PFSK-1 (cell line): ENCODE measurements around the gene GHRH. TPM values are rescaled to one million over a fixed set of nuclear protein-coding genes. Genes with fewer than 3 reads are reported as not detected.

ENCODE experiments used
- FOXP2 ChIP-seq: optimal IDR thresholded peaks from 2 replicates; pipeline ENCODE3; 2011; ENCODE audit warnings: borderline replicate concordance, control low read depth, inconsistent platforms; ENCODE audit not compliant: insufficient read depth; ENCODE audit errors: extremely low read length, extremely low read depth
- POLR2AphosphoS5 ChIP-seq: IDR thresholded peaks from 2 replicates; pipeline ENCODE4 v1.6.1; 2012; ENCODE audit warnings: low read depth, mild to moderate bottlenecking, control low read depth, low read length, moderate library complexity
- REST ChIP-seq, 2 experiments: IDR thresholded peaks; 2 replicates each; pipeline versions ENCODE4 v1.6.1 to v1.8.0; 2011 to 2012; ENCODE audit warnings: low read depth in 2 of 2, low read length in 2 of 2, control low read depth in 1 of 2, inconsistent platforms in 1 of 2, mild to moderate bottlenecking in 1 of 2, moderate library complexity in 1 of 2; ENCODE audit not compliant: insufficient read depth in 1 of 2
- SIN3A ChIP-seq: IDR thresholded peaks from 2 replicates; pipeline ENCODE4 v1.6.1; 2012; ENCODE audit warnings: mild to moderate bottlenecking, low read length, moderate library complexity, borderline replicate concordance; ENCODE audit not compliant: insufficient read depth
- TAF1 ChIP-seq: IDR thresholded peaks from 2 replicates; pipeline ENCODE4 v1.6.1; 2012; ENCODE audit warnings: low read length, control low read depth, borderline replicate concordance; ENCODE audit not compliant: insufficient read depth
- polyA plus RNA-seq: library from polyadenylated mRNA; unstranded; fragments of >200 nt; gene quantifications from one replicate; pipeline ENCODE4 v1.2.1, GENCODE V29; 2012; ENCODE audit warnings: low read depth, missing spikeins; ENCODE audit not compliant: insufficient read length

GHRH gene
- not detected for polyA plus RNA-seq

GRCh38 chr20:37261714-37262113 lies at the start of gene GHRH:
Gene GHRH (minus strand): TSS chr20:37261814. CDS start chr20:37256889, 4,925 bp downstream.
- TF ChIP-seq TAF1 (no peak), FOXP2 (no peak), REST (IDR thresholded peaks at IDR 0.05; ENCODE audit: insufficient read depth in 1 of 2, low read depth in 2 of 2, low read length in 2 of 2) (no peak), POLR2AphosphoS5 (no peak), SIN3A (no peak)

- no peak for TF ChIP-seq REST (IDR thresholded peaks at IDR 0.05; ENCODE audit: insufficient read depth in 1 of 2, low read depth in 2 of 2, low read length in 2 of 2)
- TF ChIP-seq FOXP2 = no peak
- no peak for TF ChIP-seq POLR2AphosphoS5
- TF ChIP-seq TAF1 = no peak
- TF ChIP-seq SIN3A = no peak
These were observed 49.3 kb upstream of the GHRH start for GRCh38 chr20:37310951-37311350.

- TF ChIP-seq REST (IDR thresholded peaks at IDR 0.05; ENCODE audit: insufficient read depth in 1 of 2, low read depth in 2 of 2, low read length in 2 of 2) (no peak), TAF1 (no peak), FOXP2 (no peak), SIN3A (no peak), POLR2AphosphoS5 (no peak)
These were observed 48.4 kb upstream of the GHRH start for GRCh38 chr20:37309936-37310590.

- no peak for TF ChIP-seq SIN3A
- no peak for TF ChIP-seq FOXP2
- no peak for TF ChIP-seq REST (IDR thresholded peaks at IDR 0.05; ENCODE audit: insufficient read depth in 1 of 2, low read depth in 2 of 2, low read length in 2 of 2)
- TF ChIP-seq POLR2AphosphoS5 = no peak
- no peak for TF ChIP-seq TAF1
These were observed 47.7 kb upstream of the GHRH start for GRCh38 chr20:37309290-37309689.
